ENCODE results near the gene IER2.
"Not testable (repeated sequence)": the region's sequence is repeated elsewhere in the genome, so short reads cannot be mapped to it uniquely, and the experiment has no call there.

IER2 gene

DNA sequence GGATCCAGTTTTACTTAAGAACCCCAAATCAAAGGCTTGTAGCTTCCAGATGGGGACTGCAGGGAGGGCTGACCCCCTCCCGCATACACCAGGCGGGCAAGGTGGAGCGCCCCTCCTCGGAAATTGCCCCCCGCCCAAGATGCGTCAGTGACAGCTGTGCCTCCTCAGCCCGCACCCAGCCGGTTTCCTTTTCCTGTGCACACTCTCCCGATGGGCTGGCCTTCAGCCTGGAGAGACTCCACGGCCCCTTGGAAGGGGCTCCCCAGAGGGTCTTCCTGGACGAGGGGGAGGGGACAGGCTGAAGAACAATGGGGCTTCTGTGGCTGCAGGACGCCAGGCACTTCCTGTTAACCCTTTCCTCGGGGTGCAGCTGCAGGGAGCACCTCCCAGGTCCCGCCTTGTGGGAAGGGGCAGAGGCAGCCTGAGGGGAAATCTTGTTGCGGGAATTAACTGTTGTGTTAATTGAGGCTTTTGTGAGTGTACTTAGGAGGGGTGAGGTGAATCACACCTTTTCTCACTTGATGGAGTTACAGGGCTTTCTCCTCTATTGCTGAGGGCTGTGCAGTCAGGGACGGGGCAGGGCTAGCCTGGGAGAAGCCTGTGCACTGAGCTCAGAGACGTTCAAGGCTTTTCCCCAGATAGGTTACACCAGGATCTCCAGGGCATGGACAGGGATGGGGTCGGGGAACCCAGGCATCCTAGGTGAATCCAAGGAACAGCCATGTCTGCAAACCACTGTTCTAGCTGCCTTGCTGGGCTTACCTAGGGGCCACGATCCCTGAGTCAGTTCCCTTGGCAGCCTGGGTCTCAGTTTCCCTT is 14.3 kb downstream of the IER2 start:
- peak; percentile 37 for DNase-seq (ENCODE audit: low spot score)

DNA sequence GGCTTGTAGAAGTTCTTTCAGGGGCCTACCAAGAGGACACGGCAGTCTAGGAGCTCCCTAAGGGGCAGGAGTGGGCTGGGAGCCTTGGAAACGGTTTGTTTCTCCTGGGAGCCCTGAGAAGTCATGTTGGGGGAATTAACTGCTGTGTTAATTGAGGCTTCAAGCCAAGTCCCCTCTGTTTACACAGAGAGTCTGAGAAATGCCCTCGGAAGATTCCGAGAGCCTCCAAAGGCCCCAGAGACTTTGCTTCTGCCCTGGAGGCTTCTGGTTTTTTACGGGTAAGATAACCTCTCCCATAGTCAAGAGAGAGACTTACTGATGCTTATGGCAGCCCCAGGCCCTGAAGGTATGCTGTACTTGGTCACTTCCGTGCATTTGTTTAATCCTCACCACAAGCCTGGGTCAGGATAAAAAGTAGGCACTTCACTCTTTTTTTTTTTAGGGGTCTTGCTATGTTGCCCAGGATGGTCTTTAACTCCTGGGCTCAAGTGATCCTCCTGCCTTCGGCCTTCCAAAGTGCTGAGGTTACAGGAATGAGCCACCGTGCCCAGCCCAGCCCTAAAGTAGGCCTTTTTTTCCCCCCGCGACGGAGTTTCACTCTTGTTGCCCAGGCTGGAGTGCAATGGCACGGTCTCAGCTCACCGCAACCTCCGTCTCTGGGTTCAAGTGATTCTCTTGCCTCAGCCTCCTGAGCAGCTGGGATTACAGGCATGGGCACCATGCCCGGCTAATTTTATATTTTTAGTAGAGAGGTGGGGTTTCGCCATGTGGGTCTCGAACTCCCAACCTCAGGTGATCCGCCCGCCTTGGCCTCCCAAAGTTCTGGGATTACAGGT is 15.2 kb downstream of the IER2 start:
- DNase-seq (ENCODE audit: low spot score): no peak

DNA sequence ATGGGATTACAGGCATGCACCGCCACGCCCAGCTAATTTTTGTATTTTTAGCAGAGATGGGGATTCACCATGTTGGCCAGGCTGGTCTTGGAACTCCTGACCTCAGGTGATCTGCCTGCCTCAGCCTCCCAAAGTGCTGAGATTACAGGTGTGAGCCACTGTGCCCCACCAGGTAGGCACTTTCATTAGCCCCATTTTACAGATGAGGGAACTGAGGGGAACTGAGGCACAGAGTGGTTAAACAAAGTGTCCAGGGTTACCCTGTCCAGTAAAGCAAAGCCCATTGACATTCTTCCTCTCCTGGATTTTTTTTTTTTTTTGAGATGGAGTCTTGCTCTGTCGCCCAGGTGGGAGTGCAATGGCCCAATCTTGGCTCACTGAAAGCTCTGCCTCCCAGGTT is 15.9 kb downstream of the IER2 start:
- DNase-seq (ENCODE audit: low spot score): not testable (repeated sequence)

DNA sequence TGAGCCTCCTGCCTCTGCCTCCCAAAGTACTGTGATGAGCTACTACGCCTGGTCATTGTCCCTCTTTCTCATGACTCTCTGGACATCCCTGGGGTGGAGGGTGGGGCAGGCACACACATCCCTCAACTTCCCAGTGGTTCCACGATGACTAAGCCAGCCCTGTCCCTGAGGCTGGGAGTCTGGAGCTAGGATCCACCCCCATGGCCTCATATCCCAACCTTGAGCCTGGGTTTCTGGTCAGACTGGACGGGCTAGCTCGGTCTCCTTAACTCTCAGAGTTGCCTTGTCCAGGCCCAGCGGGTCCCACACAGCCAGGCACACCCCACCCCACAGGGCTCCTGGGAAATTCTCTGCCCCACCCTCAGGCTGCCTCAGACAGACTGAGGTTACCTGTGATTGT is 19.6 kb downstream of the IER2 start:
- DNase-seq (ENCODE audit: low spot score): no peak

DNA sequence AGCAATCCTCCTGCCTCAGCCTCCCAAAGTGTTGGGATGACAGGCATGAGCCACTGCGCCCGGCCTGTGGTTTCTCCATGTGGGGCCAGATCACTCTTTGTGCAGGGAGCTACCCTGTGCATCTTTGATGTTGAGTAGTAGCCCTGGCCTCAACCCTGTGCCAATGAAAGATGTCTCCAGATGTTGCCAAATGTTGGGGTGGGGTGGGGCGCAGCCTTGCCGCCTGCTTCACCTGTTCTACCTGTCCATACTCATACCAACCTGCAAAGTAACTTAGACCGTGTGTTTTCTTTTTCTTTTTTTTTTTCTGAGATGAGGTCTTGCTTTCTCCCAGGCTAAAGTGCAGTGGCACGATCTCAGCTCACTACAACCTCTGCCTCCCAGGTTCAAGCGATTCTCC is 20.9 kb downstream of the IER2 start:
- DNase-seq (ENCODE audit: low spot score): no peak

DNA sequence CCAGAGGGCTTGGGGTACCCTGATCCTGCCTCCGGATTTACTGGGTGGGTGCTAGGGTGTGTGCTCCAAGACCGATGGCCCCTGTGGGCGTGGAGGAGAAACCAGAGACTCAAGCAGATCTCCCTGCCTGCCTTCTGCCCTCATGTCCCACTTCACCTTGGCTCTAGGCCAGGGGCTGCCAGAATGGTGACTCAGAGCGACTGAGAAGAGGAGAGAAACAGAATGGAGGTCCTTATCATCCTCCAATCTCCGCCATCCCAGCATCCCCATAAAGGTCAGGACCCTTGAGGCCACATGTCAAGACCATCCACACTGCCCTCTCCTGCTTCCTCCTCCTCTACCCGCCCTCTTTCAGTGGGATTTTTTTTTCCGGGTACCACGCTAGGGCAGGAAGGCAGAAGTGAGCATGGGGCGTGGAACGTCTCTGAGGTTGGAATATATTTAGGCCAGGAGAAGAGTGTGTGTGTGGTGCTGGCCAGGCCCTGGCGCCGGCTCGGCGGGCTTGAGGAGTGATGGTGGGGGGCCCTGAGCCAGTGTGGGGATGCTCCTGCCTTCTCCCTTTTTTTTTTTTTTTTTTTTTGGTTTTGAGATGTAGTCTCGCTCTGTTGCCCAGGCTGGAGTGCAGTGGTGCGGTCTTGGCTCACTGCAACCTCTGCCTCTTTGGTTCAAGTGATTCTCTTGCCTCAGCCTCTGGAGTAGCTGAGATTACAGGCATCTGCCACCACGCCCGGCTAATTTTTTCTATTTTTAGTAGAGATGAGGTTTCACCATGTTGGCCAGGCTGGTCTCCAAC is 22.3 kb downstream of the IER2 start:
- peak; percentile 51 for DNase-seq (ENCODE audit: low spot score)

DNA sequence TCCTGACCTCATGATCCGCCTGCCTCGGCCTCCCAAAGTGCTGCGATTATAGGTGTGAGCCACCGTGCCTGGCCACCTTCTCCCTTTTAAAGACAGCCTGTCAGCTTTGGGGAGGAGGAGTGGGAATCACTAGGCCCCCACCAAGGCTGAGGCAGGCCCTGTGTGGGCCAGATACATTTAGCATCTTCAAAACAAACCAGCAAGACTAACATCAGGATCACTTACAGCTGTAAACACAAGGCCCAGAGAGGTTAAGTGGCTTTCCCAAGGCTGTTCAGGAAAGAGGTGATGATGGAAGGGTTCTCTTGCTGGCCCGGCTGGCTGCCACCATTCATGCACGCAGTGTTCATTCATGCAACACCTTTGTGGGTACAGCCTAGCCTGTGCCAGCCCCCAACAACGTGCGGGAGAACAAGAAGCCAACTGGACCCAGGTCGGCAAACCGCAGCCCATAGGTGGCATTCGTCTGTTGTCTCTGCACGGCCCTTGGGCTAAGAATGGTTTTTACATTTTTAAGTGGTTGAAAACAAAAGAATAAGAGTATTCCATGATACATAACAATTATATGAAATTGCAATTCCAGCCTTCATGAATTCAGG is 23.0 kb downstream of the IER2 start:
- no peak for DNase-seq (ENCODE audit: low spot score)

DNA sequence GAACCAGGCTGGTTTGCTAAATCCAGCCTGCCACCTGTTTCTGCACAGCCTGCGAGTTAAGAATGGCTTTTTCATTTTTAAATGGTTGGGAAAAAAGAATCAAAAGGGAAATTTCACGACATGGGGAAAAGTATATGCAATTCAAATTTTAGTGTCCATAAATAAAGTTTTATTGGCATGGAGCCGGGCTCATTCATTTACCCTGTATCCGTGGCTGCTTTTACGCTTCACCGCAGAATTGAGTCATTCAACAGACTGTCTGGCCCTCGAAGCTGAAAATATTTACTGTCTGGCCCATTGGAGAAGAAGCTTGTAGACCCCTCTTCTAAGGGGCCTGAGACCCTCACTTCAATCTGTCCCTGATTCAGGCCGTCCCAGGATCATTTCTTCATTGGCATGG is 26.1 kb downstream of the IER2 start:
- DNase-seq (ENCODE audit: low spot score): no peak

DNA sequence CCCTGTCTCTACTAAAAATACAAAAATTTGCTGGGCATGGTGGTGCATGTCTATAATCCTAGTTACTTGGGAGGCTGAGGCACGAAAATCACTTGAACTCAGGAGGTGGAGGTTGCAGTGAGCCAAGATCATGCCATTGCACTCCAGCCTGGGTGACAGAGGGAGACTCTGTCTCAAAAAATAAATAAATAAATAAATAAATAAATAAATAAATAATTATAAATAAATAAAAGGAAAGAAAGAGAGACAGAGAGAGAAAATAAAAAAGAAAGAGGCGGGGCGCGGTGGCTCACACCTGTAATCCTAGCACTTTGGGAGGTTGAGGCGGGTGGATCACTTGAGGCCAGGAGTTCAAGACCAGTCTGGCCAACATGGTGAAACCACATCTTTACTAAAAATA is 27.4 kb downstream of the IER2 start:
- not testable (repeated sequence) for DNase-seq (ENCODE audit: low spot score)

DNA sequence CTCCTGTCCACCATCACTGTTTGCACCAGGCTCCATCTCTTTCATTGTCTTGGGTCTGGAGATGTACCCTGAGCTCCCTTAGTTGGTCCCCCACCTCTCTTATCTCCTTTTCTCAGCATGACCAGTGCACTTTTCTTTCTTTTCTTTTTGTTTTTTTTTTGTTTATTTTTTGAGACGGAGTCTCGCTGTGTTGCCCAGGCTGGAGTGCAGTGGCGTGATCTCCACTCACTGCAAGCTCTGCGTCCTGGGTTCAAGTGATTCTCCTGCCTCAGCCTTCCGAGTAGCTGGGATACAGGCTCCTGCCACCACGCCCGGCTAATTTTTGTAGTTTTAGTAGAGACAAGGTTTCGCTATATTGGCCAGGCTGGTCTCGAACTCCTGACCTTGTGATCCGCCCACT is 28.1 kb downstream of the IER2 start:
- DNase-seq (ENCODE audit: low spot score): not testable (repeated sequence)

DNA sequence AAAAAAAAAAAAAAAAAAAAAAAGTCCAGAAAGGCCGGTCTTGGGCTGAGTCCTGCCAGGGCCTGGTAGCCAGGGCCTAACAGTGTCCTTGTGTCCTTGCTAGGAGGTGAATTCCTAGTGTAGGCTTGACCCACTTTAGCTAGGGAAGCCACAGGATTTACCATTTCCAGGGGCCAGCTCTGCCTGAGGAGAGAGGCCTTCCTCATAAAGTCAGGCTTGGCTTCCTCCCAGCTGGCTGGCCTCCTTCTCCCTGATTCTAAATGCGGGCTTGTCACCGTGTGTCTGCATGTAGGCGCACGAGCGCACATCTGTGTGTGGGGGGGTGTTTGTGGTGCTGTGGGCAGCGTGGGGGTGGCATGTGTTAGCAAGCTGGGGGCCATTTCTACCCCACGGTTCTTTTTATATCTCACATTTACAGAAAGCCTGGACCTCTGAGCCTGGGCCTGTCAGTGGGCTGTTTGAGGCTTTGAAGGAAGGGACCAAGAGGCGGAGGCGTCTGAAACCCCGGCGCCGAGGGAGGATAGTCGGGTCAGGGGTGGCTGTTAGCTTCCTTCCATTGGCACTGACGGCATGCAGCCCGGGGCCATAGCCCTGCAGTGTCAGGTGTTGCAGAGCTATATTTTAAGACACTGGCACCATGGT is 31.7 kb downstream of the IER2 start:
- DNase-seq (ENCODE audit: low spot score): peak; percentile 81

DNA sequence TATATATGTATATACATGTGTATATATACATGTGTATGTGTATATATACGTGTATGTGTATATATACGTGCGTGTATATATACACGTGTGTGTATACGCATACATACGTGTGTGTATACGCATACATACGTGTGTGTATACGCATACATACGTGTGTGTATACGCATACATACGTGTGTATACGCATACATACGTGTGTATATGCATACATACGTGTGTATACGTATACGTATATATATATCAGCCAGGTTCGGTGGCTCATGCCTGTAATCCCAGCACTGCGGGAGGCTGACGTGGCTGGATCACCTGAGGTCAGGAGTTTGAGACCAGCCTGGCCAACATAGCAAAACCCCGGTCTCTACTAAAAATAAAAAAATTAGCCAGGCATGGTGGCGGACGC is 34.7 kb downstream of the IER2 start:
- DNase-seq (ENCODE audit: low spot score): not testable (repeated sequence)

DNA sequence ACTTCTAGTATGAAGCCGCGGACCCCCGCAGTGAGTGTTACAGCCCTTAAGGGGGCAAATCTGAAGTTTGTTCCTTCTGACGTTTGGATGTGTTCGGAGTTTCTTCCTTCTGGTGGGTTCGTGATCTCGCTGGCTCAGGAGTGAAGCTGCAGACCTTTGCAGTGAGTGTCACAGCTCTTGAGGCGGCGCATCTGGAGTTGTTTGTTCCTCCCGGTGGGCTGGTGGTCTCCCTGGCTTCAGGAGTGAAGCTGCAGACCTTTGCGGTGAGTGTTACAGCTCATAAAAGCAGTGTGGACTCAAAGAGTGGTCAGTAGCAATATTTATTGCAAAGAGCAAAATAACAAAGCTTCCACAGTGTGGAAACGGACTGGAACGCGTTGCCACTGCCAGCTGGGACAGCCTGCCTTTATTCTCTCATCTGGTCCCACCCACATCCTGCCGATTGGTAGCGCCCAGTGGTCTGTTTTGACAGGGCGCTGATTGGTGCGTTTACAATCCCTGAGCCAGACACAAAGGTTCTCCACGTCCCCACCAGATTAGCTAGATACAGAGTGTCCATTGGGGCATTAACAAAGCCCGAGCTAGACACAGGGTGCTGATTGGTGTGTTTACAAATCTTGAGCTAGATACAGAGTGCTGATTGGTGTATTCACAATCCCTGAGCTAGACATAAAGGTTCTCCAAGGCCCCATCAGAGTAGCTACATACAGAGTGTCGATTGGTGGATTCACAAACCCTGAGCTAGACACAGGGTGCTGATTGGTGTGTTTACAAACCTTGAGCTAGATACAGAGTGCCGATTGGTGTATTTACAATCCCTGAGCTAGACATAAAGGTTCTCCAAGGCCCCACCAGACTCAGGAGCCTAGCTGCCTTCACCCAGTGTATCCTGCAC is 35.8 kb downstream of the IER2 start:
- DNase-seq (ENCODE audit: low spot score): peak; percentile 53

DNA sequence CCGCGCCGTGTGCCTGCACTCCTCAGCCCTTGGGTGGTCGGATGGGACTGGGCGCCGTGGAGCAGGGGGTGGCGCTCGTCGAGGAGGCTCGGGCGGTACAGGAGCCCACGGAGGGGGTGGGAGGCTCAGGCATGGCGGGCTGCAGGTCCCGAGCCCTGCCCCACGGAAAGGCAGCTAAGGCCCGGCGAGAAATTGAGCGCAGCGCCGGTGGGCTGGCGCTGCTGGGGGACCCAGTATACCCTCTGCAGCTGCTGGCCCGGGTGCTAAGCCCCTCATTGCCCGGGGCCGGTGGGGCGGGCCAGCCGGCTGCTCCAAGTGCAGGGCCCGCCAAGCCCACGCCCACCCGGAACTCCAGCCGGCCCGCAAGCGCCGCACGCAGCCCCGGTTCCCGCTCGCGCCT is 36.5 kb downstream of the IER2 start:
- not testable (repeated sequence) for DNase-seq (ENCODE audit: low spot score)

DNA sequence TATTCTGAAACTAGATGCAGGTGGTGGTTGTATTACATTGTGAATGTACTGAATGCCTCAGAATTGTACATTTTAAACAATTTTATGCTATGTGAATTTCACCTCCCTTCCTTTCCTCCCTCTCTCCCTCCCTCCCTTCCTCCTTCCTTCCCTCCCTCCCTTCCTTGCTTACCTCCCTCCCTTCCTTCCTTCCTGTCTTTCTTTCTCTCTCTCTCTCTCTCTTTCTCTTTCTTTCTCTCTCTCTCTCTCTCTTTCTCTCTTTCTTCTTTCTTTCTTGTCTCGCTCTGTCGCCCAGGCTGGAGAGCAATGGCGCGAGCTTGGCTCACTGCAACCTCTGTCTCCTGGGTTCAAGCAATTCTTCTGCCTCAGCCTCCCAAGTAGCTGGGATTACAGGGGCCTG is 37.2 kb downstream of the IER2 start:
- no peak for DNase-seq (ENCODE audit: low spot score)

DNA sequence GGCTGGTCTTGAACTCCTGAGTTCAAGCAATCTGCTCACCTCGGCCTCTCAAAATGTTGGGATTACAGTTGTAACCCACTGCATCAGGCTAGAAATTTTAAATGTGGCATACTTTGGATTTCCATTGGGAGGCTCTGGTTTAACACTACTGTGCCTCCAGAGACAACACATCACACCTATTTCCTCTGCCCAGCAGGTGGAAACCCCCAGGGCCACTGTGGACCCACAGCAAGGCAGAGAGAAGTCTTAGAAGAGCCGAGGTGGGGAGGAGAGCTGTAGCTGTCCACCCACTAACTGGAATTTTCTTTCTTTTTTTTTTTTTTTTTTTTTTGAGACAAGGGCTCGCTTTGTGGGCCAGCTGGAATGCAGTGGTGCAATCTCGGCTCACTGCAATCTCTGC is 39.4 kb downstream of the IER2 start:
- no peak for DNase-seq (ENCODE audit: low spot score)

DNA sequence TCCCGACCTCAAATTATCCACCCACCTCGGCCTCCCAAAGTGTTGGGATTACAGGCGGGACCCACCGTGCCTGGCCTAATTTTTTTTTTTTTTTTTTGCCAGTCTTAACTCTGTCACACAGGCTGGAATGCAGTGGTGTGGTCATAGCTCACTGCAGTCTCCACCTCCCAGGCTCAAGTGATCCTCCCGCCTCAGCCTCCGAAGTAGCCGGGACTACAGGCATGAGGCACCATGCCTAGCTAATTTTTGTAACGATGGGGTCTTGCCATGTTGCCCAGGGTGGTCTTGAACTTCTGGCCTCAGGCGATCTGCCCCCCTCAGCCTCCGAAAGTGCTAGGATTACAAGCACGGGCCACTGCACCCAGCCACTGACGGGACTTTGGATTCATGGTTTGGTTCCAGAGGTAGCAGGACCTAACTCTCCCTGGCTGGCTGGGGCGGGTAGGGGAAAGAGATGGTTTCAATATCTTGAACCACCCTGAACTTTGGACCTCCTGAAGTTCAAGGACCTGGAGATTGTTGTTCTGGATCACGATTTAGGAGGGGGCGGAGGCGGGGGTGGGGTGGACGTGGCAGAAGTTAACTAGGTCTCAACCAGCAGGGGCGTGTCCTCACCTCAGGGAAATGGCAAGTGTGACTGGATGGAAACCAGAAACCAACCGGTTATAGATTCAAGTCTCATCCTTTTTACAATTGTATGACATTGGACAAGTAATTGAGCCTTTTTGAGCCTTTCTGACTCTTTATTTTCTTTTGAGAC is 40.8 kb downstream of the IER2 start:
- no peak for DNase-seq (ENCODE audit: low spot score)

DNA sequence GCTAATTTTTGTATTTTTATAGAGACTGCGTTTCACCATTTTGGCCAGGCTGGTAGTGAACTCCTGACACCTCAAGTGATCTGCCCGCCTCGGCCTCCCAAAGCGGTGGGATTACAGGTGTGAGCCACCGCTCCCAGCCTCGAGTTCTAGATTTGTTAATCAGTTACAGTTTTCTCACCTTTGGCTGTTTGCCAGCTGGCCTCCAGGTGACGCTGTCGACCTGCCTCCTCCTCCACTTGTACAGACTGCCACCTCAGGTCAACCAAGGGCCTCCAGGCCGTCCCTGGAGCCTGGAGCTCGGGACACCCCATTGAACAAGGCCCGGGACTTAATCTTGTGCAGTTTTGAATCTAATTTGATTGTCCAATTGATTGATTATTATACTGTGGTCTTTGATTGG is 45.5 kb downstream of the IER2 start:
- no peak for DNase-seq (ENCODE audit: low spot score)

DNA sequence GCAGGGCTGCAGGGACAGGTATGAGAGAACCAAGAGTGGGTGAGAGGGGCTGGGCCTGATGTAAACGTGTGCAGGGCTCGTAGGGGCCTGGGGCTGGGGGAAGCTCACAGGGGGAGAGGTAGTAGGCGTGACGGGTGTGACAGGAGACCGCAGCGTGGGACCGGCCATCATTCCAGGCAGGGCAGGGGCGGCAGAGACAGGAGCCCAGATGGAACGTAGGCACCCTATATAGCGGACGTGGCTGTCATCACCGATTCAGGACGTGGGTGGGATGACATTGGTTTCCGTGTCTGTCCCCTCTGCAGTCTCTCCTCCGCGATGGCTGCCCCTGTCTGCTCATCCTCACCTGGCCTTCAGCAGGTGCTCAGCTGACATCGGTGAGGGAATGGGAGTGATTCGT is 48.4 kb downstream of the IER2 start:
- DNase-seq (ENCODE audit: low spot score): no peak

DNA sequence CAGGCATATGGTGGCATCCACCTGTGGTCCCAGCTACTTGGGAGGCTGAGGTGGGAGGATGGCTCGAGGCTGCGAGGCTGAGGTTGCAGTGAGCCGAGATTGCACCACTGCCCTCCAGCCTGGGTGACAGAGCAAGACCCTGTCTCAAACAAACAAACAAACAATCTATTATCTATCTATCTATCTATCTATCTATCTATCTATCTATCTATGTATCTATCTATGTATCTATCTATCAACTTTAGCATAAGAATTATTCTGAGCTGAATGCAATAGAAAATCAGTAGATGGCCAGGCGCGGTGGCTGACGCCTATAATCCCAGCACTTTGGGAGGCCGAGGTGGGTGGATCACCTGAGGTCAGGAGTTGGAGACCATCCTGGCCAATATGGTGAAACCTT is 51.9 kb downstream of the IER2 start:
- DNase-seq (ENCODE audit: low spot score): not testable (repeated sequence)

All from pons (tissue), 1 donor.